DND-41 (cell line): ENCODE measurements around the gene TBC1D22A.
A peak's percentile ranks its signal among the peaks of the same experiment; 100 is the strongest.

Experiments used
- ATAC-seq: fragments of 200-7000 bp; cut with Tn5 transposase; 3 replicates; pipeline ENCODE4 v1.9.1; 2021; ENCODE audit warnings: low read depth; ENCODE audit not compliant: insufficient read depth
- DNase-seq: peaks from one replicate; pipeline ENCODE4 v3.0.0-alpha.2; 2020
- H2AFZ ChIP-seq: 2 replicates; pipeline ENCODE4 v1.6.0; 2012; ENCODE audit warnings: low read depth, low read length
- H3K27ac ChIP-seq: 2 replicates; pipeline ENCODE4 v1.5.1; 2012; ENCODE audit warnings: low read length, inconsistent platforms
- H3K27me3 ChIP-seq: fragments of 200-600 bp; sonication (generic); 2 replicates; pipeline ENCODE4 v1.6.0; 2012; ENCODE audit warnings: low read length, mild to moderate bottlenecking, inconsistent platforms; ENCODE audit not compliant: insufficient read depth, poor library complexity
- H3K36me3 ChIP-seq: 2 replicates; pipeline ENCODE4 v1.5.1; 2012; ENCODE audit warnings: low read length, inconsistent platforms; ENCODE audit not compliant: insufficient read depth
- H3K4me1 ChIP-seq: 2 replicates; pipeline ENCODE4 v1.5.1; 2012; ENCODE audit warnings: mild to moderate bottlenecking, low read length; ENCODE audit not compliant: insufficient read depth
- H3K4me2 ChIP-seq: 2 replicates; pipeline ENCODE4 v1.6.0; 2012; ENCODE audit warnings: mild to moderate bottlenecking, moderate library complexity, low read length, inconsistent platforms; ENCODE audit not compliant: insufficient read depth
- H3K4me3 ChIP-seq, 2 experiments: fragments of 200-600 bp in 1 of 2; shearing (Covaris generic) in 1 of 2; 2 replicates each; pipeline ENCODE4 v1.5.1; 2012 to 2016; ENCODE audit warnings: inconsistent platforms in 2 of 2, low read length in 2 of 2, mild to moderate bottlenecking in 2 of 2, low read depth in 1 of 2, moderate library complexity in 1 of 2
- H3K79me2 ChIP-seq: 2 replicates; pipeline ENCODE4 v1.6.0; 2012; ENCODE audit warnings: low read length, inconsistent platforms; ENCODE audit not compliant: insufficient read depth
- H3K9ac ChIP-seq: 2 replicates; pipeline ENCODE4 v1.6.0; 2012; ENCODE audit warnings: low read depth, mild to moderate bottlenecking, inconsistent platforms, low read length, moderate library complexity
- H3K9me3 ChIP-seq: 2 replicates; pipeline ENCODE4 v1.5.1; 2012; ENCODE audit warnings: low read length, moderate library complexity, mild to moderate bottlenecking, inconsistent platforms; ENCODE audit not compliant: insufficient read depth, severe bottlenecking
- H4K20me1 ChIP-seq: 2 replicates; pipeline ENCODE4 v1.6.0; 2012; ENCODE audit warnings: low read length; ENCODE audit not compliant: insufficient read depth
- CTCF ChIP-seq: IDR thresholded peaks from 2 replicates; pipeline ENCODE4 v1.5.1; 2012; ENCODE audit warnings: borderline replicate concordance, low read length, moderate library complexity, mild to moderate bottlenecking; ENCODE audit not compliant: poor library complexity, severe bottlenecking; ENCODE audit errors: extremely low read depth
- EZH2 ChIP-seq: IDR thresholded peaks from 3 replicates; pipeline ENCODE4 v1.6.1; 2012; ENCODE audit warnings: borderline replicate concordance, low read depth, mild to moderate bottlenecking, moderate library complexity, low read length, inconsistent platforms; ENCODE audit not compliant: severe bottlenecking

The TBC1D22A gene

GRCh38 chr22:46728470-46728869 lies 34.0 kb upstream of the TBC1D22A start:
- no peak overlapping the region for H2AFZ ChIP-seq
- H3K79me2 ChIP-seq = peaks cover 97% of the 10 kb centered on the region
- no peak overlapping the region for H3K4me2 ChIP-seq
- peaks cover 76% of the 10 kb centered on the region for H4K20me1 ChIP-seq
- H3K9me3 ChIP-seq = no peaks in the 10 kb centered on the region
- H3K9ac ChIP-seq = no peak overlapping the region
- DNase-seq (no peak), ATAC-seq (no peak)
- no peaks in the 10 kb centered on the region for H3K4me1 ChIP-seq
- H3K36me3 ChIP-seq = peaks cover 78% of the 10 kb centered on the region
- no peak overlapping the region for H3K4me3 ChIP-seq
- H3K27ac ChIP-seq = 0 out of 2 replicates have a peak overlapping the region, but pooled peaks have one; percentile 10
- TF ChIP-seq EZH2 (no peak), CTCF (no peak)
- no peaks in the 10 kb centered on the region for H3K27me3 ChIP-seq

- Histone ChIP-seq H2AFZ (no peak overlapping the region), H3K27ac (no peak overlapping the region; the same call in 1 of the 2 replicates), H4K20me1 (peaks cover 70% of the 10 kb centered on the region)
These were observed 31.7 kb upstream of the TBC1D22A start for GRCh38 chr22:46730568-46731245.

DNA sequence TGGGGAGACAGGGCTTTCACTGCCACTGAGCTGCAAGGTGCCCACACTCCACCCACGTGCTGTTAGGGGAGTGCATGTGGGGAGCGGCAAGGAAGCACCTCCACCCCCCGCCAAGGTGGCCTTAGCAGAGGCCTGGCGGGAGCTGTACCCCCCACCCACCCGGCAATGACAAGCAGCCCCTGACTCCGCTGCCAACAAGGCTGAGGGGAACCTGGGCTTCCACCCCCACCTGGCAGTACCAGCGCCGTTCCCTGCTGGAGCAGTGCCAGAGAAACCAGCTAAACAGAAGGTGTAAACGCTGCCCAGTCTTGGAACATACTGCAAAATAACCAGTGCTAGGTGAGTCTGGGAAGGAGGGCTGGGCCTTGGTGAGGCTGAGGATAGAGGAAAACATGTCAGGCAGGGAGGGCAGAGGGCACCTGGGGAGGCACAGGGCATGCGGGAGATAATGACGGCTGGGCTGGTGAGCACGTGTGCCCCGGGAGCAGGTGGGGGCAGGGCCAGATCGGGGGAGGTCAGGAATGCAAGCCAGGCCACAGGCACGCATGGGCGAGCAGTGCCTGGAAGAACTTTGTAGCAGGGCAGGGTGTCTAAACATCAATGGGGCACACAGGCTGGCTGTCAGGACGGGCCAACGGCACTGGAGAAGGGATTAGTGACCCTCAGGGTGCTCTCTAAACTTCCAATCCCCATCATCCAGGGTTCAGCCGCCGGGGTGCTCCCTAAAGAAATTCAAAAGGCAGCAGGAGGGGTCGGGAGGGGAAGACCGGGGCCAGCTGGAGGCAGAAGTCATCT lies 31.0 kb upstream of the TBC1D22A start:
- DNase-seq = no peak
- TF ChIP-seq CTCF (no peak), EZH2 (no peak)
- Histone ChIP-seq H3K9ac (no peak overlapping the region), H2AFZ (no peak overlapping the region), H3K4me3 (no peak overlapping the region), H3K36me3 (peaks cover 75% of the 10 kb centered on the region), H3K4me1 (peaks cover 18% of the 10 kb centered on the region), H3K9me3 (no peaks in the 10 kb centered on the region), H4K20me1 (peaks cover 70% of the 10 kb centered on the region), H3K79me2 (peaks cover 98% of the 10 kb centered on the region), H3K4me2 (no peak overlapping the region), H3K27ac (no peak overlapping the region; the same call in 1 of the 2 replicates), H3K27me3 (no peaks in the 10 kb centered on the region)
- no peak for ATAC-seq

More at GRCh38 chr22:46730568-46731245, 31.7 kb upstream of the TBC1D22A start:
- Histone ChIP-seq H3K4me3 (no peak overlapping the region), H3K4me2 (no peak overlapping the region), H3K79me2 (peaks cover 98% of the 10 kb centered on the region), H3K9me3 (no peaks in the 10 kb centered on the region), H3K9ac (no peak overlapping the region), H3K27me3 (no peaks in the 10 kb centered on the region), H3K4me1 (peaks cover 11% of the 10 kb centered on the region), H3K36me3 (peaks cover 77% of the 10 kb centered on the region)
- TF ChIP-seq EZH2 (no peak), CTCF (no peak)
- no peak for DNase-seq
- ATAC-seq = no peak
